ENCODE results near the gene EPC1.

Gene EPC1

DNA sequence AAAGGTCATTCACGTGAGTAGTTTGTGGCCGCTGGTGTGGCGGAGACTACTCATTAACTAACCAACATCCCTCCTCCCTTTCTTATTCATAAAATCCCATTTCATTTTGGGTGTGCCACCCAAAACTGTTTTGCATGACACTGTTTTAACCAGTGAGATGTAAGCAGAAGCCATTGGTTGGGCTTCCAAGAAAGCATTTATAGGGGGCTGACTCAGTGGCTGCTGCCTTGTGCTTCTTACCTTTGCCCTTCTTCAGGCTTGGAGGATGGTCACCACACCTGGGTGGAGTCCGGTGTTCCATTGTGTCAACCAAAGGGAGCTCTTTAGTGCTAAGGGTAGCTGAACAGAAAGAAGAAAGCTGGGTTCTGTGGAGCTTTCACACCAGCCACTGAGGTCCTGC is 37.2 kb upstream of the EPC1 start:
- TF ChIP-seq, protein P1, sequence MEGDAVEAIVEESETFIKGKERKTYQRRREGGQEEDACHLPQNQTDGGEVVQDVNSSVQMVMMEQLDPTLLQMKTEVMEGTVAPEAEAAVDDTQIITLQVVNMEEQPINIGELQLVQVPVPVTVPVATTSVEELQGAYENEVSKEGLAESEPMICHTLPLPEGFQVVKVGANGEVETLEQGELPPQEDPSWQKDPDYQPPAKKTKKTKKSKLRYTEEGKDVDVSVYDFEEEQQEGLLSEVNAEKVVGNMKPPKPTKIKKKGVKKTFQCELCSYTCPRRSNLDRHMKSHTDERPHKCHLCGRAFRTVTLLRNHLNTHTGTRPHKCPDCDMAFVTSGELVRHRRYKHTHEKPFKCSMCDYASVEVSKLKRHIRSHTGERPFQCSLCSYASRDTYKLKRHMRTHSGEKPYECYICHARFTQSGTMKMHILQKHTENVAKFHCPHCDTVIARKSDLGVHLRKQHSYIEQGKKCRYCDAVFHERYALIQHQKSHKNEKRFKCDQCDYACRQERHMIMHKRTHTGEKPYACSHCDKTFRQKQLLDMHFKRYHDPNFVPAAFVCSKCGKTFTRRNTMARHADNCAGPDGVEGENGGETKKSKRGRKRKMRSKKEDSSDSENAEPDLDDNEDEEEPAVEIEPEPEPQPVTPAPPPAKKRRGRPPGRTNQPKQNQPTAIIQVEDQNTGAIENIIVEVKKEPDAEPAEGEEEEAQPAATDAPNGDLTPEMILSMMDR (IDR thresholded peaks at IDR 0.05; ENCODE audit: low read depth, low read length), result no peak
- no peak overlapping the region for H3K4me3 ChIP-seq (ENCODE audit: low read depth, low read length)

DNA sequence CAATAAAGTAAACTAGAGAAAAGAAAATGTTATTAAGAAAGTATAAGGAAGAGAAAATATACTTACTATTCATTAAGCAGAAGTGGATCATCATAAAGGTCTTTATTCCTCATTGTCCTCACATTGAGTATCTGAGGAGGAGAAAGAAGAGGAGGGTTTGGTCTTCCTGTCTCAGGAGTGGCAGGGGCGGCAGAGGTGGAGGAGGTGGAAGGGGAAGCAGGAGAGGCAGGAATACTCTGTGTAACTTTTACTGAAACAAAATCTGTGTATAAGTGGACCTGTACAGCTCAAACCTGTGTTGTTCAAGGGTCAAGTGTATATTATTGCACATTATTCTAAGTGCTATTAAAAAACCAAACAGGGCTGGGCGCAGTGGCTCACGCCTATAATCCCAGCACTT is 34.2 kb upstream of the EPC1 start:
- TF ChIP-seq, protein P1 (IDR thresholded peaks at IDR 0.05; ENCODE audit: low read depth, low read length), result no peak
- H3K4me3 ChIP-seq (ENCODE audit: low read depth, low read length), result no peak overlapping the region

DNA sequence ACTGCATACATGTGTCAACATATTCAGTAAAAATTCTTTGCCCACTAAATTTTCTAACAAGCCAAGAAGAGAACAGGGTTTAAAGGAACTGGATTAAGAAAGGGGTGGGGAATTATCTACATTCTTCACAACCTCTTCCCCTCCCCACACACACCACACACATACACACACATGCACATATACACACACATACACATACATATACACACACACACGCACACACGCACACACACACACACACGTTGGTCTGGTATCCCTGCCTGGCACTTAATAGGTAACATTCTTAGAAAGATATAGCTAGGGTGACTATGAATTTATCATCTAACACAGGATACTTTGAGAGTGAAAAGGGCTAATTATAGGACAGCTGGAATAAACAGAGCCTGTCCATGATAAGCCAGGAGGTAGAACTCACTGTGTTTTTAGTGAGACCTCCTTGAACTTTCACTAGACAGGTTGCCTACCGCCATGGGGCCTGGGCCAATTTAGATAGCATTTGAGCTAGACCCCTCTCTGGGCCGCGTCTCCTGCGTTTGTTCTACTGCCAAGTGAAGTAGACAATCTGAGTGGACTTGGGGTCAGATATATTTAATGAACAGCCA is 33.1 kb upstream of the EPC1 start:
- TF ChIP-seq, protein P1 (IDR thresholded peaks at IDR 0.05; ENCODE audit: low read depth, low read length), result no peak
- H3K4me3 ChIP-seq (ENCODE audit: low read depth, low read length), result no peak overlapping the region

DNA sequence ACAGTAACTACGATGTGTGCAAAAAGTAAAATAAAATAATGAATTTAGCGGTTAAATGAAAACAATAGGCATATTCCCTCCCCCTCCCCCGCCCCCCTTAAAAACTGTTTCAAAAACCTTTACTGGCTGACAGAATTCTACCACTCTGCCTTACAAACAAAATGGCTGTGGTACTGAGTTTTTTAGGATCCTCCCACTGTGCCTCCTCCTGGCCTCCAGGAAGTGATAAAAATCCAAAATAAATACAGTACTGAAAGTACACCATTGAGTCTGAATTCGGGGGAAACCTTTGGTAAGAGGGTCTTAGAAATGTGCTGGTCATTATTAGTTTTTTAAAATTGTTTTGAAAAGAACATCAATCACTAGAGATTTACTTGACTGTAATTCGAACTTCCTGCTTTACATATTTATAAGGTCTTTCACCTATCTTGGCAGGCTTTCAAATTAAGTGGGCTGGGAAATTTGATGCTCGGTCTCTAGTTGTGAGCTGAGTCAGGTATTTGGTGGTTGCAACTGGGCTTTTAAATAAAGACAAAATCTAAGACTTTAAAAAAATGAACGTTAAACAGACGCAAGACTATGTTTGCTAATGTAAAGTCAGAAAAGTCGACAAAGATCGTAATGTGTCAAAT is 32.5 kb upstream of the EPC1 start:
- H3K4me3 ChIP-seq (ENCODE audit: low read depth, low read length), result peak overlapping the region; percentile 77
- TF ChIP-seq, protein P1 (IDR thresholded peaks at IDR 0.05; ENCODE audit: low read depth, low read length), result no peak

DNA sequence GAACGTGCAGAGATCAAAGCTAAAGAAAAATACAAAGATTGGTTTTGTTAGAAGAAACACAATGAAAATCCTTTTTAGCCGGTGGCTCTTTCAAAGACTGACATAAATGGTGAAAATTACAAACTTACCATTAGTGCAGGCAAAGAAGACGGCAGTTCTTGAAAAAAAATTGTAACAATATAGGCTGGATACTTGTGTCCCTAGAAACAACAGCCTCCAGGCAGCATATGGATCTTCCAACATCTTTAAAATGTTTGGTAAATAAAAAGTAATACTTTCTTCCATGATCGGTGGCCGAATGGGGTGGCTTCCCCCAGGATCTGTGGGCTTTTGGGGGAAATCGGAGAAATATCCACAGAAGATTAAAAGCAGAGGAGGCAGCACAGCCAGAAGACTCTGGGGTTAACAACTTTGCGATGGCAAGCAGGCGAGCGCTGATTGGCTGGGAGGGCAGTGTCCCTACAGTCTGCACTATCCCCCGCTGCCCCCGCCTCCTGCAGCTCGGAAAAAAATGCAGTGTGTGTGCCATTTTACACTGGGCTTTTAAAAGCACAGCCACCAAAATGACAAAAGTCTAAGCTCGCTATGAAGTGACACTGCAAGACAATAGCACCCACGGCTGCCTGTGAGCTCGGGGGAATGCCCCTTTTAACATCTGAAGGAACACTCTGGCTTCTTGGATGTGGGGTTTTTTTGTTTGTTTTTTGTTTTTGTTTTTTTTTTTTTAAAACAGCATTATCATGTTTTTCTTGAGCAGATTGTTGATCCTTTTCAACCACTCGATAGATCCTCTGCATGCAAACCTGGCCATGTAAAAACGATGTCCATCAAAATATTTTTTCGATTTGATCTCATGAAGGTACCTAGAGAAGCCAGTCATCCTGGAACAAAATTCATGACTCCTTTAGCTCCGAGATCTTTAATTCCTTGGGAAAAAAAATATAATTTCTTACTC is 31.7 kb upstream of the EPC1 start:
- TF ChIP-seq, protein P1 (IDR thresholded peaks at IDR 0.05; ENCODE audit: low read depth, low read length), result no peak
- peak overlapping the region; percentile 77 for H3K4me3 ChIP-seq (ENCODE audit: low read depth, low read length)

DNA sequence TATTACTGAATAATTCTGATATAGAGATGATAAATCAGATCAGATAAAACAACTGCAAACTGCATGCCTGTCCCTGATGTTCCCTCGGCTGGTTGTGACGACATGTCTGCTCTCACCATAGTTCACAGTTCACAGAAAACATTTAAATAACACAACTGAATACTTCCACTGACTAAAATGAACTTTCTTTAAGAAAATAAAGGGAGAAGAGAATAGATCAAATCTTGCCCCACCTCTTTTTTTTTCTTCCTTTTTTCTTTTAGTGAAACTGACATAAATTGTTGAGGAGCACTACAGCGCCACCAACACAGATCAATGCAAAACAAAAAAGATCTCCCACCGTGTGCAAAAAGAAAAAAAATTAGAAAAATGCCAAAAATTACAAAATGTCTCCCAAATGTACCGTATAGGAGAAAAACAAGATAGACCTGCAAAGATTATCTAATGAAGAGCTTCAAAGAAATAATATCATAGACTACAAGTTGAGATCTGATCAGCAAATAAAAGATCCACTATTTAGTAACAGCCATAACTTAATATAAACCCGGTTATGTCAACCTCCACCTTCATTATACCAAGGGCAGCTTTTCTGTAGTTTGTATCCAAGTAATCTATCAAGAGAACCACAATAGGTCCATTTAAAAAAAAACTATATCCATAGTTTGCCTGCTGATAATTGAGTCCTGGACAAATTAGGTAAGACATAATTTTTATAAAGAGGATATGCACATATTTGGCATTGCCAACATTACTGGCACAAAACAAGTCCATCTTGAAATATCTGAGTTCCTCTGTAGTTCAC is 30.7 kb upstream of the EPC1 start:
- TF ChIP-seq, protein P1 (IDR thresholded peaks at IDR 0.05; ENCODE audit: low read depth, low read length), result no peak
- peak overlapping the region; percentile 77 for H3K4me3 ChIP-seq (ENCODE audit: low read depth, low read length)
